Natural killer cell (primary cell): ENCODE results near the gene TOMM40L. TPM values are rescaled to one million over a fixed set of nuclear protein-coding genes. Genes with fewer than 3 reads are reported as not detected.

Experiments used
- ATAC-seq, 3 donors: fragments of 150-1000 bp in 2 of 3; fragments of 200-7000 bp in 1 of 3; cut with Tn5 transposase; 1 replicate in 1 of 3; 2 replicates in 2 of 3; pipeline ENCODE4 v1.10.0; 2021; ENCODE audit warnings: mild to moderate bottlenecking in 2 of 3, moderate library complexity in 2 of 3
- DNase-seq, 2 donors: peaks; one replicate each; pipeline versions ENCODE4 v3.0.0 to v3.0.0-alpha.2; 2013 to 2021; ENCODE audit warnings: mixed read lengths in 1 of 2
- H3K27ac ChIP-seq: one replicate; pipeline ENCODE4 v1.5.1; 2013; ENCODE audit warnings: mild to moderate bottlenecking, low read length
- H3K27me3 ChIP-seq: one replicate; pipeline ENCODE4 v1.6.1; 2013; ENCODE audit warnings: low read length; ENCODE audit not compliant: control insufficient read depth, insufficient read depth
- H3K36me3 ChIP-seq: one replicate; pipeline ENCODE4 v1.6.1; 2013; ENCODE audit warnings: low read length; ENCODE audit not compliant: control insufficient read depth, insufficient read depth
- H3K4me1 ChIP-seq: one replicate; pipeline ENCODE4 v1.6.1; 2013; ENCODE audit warnings: low read length; ENCODE audit not compliant: control insufficient read depth, insufficient read depth
- H3K4me3 ChIP-seq: one replicate; pipeline ENCODE4 v1.5.1; 2013; ENCODE audit warnings: low read length
- H3K9me3 ChIP-seq: one replicate; pipeline ENCODE4 v1.6.1; 2013; ENCODE audit warnings: low read length; ENCODE audit not compliant: control insufficient read depth, insufficient read depth
- H3K27ac Mint-ChIP-seq, 2 donors: one replicate each; pipeline ENCODE4 v1.8.0; 2022; ENCODE audit warnings: mild to moderate bottlenecking in 2 of 2, mixed read lengths in 2 of 2, moderate library complexity in 1 of 2
- H3K27me3 Mint-ChIP-seq, 2 donors: one replicate each; pipeline ENCODE4 v1.8.0; 2022; ENCODE audit warnings: low read depth in 2 of 2, mixed read lengths in 2 of 2
- H3K36me3 Mint-ChIP-seq: one replicate; pipeline ENCODE4 v1.8.0; 2022; ENCODE audit warnings: mixed read lengths
- H3K4me1 Mint-ChIP-seq, 2 donors: one replicate each; pipeline ENCODE4 v1.8.0; 2022; ENCODE audit warnings: mixed read lengths in 2 of 2
- H3K4me3 Mint-ChIP-seq: one replicate; pipeline ENCODE4 v1.8.0; 2022; ENCODE audit warnings: mild to moderate bottlenecking, moderate library complexity, mixed read lengths
- H3K9me3 Mint-ChIP-seq, 2 donors: one replicate each; pipeline ENCODE4 v1.8.0; 2022; ENCODE audit warnings: mixed read lengths in 2 of 2
- WGBS: methylation state at CpG from one replicate; pipeline ENCODE4 v1.1.7; 2013; ENCODE audit warnings: missing lambda C conversion rate; ENCODE audit not compliant: insufficient coverage; 5-methylcytosine and 5-hydroxymethylcytosine counted together
- intact Hi-C: fragments of 100-400 bp; cut with micrococcal nuclease; formaldehyde crosslinking; loops from one replicate; pipeline ENCODE4 v1.14.2; 2022
- total RNA-seq, 4 donors: library from RNA; stranded (reverse); fragments of 120-200 nt in 1 of 4; gene quantifications; one replicate each; pipeline versions ENCODE4 v1.2.3 to v1.2.4, GENCODE V29; 2013 to 2022
- TF ChIP-seq, protein P1 (sequence below): fragments of 200-600 bp; IDR thresholded peaks from one replicate; pipeline ENCODE4 v1.8.0; 2022; ENCODE audit warnings: antibody characterized with exemption

The TOMM40L gene
- total RNA-seq, 3 donors from 2014 or later (not counting 1 experiment from before 2014, with no cell fraction given) = 16.6 to 23.6 (median 22.8) TPM

GRCh38 chr1:161258439-161259344 lies 32.8 kb downstream of the TOMM40L start, which contains the start of gene PCP4L1:
Gene PCP4L1 (plus strand): TSS chr1:161258745. CDS start chr1:161258975, 230 bp downstream.
- Histone ChIP-seq H3K9me3 (peaks cover 13% of the 10 kb centered on the region), H3K27ac (no peak within 1 kb of the TSS), H3K27me3 (peaks cover 21% of the 10 kb centered on the region), H3K4me3 (peak within 1 kb of the TSS; percentile 21), H3K4me1 (peaks cover 13% of the 10 kb centered on the region), H3K36me3 (no peaks in the 10 kb centered on the region)
- peaks cover 17% of the 10 kb centered on the region for H3K36me3 Mint-ChIP-seq
- peak within 1 kb of the TSS; percentile 80 for H3K4me3 Mint-ChIP-seq
- TF ChIP-seq, protein P1, sequence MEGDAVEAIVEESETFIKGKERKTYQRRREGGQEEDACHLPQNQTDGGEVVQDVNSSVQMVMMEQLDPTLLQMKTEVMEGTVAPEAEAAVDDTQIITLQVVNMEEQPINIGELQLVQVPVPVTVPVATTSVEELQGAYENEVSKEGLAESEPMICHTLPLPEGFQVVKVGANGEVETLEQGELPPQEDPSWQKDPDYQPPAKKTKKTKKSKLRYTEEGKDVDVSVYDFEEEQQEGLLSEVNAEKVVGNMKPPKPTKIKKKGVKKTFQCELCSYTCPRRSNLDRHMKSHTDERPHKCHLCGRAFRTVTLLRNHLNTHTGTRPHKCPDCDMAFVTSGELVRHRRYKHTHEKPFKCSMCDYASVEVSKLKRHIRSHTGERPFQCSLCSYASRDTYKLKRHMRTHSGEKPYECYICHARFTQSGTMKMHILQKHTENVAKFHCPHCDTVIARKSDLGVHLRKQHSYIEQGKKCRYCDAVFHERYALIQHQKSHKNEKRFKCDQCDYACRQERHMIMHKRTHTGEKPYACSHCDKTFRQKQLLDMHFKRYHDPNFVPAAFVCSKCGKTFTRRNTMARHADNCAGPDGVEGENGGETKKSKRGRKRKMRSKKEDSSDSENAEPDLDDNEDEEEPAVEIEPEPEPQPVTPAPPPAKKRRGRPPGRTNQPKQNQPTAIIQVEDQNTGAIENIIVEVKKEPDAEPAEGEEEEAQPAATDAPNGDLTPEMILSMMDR = no peak
- WGBS = 6% methylated on average over 62 of the region's 62 CpGs
- intact Hi-C loops = no loop called here
- peaks cover 0 to 10% of the 10 kb centered on the region in 2 donors for H3K9me3 Mint-ChIP-seq
- H3K4me1 Mint-ChIP-seq = peaks cover 12 to 15% of the 10 kb centered on the region in 2 donors
- H3K27ac Mint-ChIP-seq = no peak within 1 kb of the TSS
- peaks cover 48 to 55% of the 10 kb centered on the region in 2 donors for H3K27me3 Mint-ChIP-seq
- DNase-seq = peak in 1 of 2 donors; percentile 46
- ATAC-seq = peak; percentile 52 to 85 (median 84)

- no peak for ATAC-seq
- H3K9me3 Mint-ChIP-seq = peaks cover 0 to 10% of the 10 kb centered on the region in 2 donors
- H3K36me3 ChIP-seq = no peaks in the 10 kb centered on the region
- peaks cover 13% of the 10 kb centered on the region for H3K9me3 ChIP-seq
- DNase-seq = no peak
- peaks cover 21% of the 10 kb centered on the region for H3K27me3 ChIP-seq
- TF ChIP-seq, protein P1 = no peak
- WGBS = 55% methylated on average over 6 of the region's 6 CpGs
- peak overlapping the region; percentile 77 for H3K4me3 Mint-ChIP-seq
- intact Hi-C loops = no loop called here
- peaks cover 13% of the 10 kb centered on the region for H3K4me1 ChIP-seq
- peaks cover 48 to 55% of the 10 kb centered on the region in 2 donors for H3K27me3 Mint-ChIP-seq
- no peak overlapping the region for H3K27ac Mint-ChIP-seq
- peaks cover 12 to 15% of the 10 kb centered on the region in 2 donors for H3K4me1 Mint-ChIP-seq
- H3K36me3 Mint-ChIP-seq = peaks cover 17% of the 10 kb centered on the region
- H3K27ac ChIP-seq = no peak overlapping the region
- H3K4me3 ChIP-seq = no peak overlapping the region
Measured at GRCh38 chr1:161259345-161259702, 33.5 kb downstream of the TOMM40L start.

GRCh38 chr1:161259765-161260164 lies 33.9 kb downstream of the TOMM40L start:
- WGBS = no CpG with 5 or more reads among the region's 1 CpG
- no peak overlapping the region for H3K27ac Mint-ChIP-seq
- H3K4me1 Mint-ChIP-seq = peaks cover 12 to 15% of the 10 kb centered on the region in 2 donors
- peaks cover 48 to 55% of the 10 kb centered on the region in 2 donors for H3K27me3 Mint-ChIP-seq
- Histone ChIP-seq H3K27ac (no peak overlapping the region), H3K27me3 (peaks cover 21% of the 10 kb centered on the region), H3K4me3 (no peak overlapping the region), H3K9me3 (peaks cover 13% of the 10 kb centered on the region), H3K4me1 (peaks cover 13% of the 10 kb centered on the region), H3K36me3 (no peaks in the 10 kb centered on the region)
- H3K36me3 Mint-ChIP-seq = peaks cover 17% of the 10 kb centered on the region
- no peak for ATAC-seq
- intact Hi-C loops = no loop called here
- TF ChIP-seq, protein P1 = no peak
- DNase-seq = no peak
- peaks cover 0 to 10% of the 10 kb centered on the region in 2 donors for H3K9me3 Mint-ChIP-seq
- peak overlapping the region; percentile 77 for H3K4me3 Mint-ChIP-seq
